NB4 (cell line): Measurements from ENCODE around the gene PARD6B.

Experiments
- MAX ChIP-seq: IDR thresholded peaks from 2 replicates; pipeline ENCODE4 v1.6.1; 2011; ENCODE audit warnings: low read depth, low read length
- MYC ChIP-seq: IDR thresholded peaks from 2 replicates; pipeline ENCODE4 v1.6.1; 2011; ENCODE audit warnings: low read depth, low read length
- POLR2A ChIP-seq: IDR thresholded peaks from 2 replicates; pipeline ENCODE4 v1.6.1; 2011; ENCODE audit warnings: mild to moderate bottlenecking; ENCODE audit not compliant: insufficient read length; ENCODE audit errors: extremely low read depth
- TF ChIP-seq, protein P1 (sequence below): IDR thresholded peaks from one replicate; pipeline ENCODE4 v1.5.1; 2012; ENCODE audit warnings: low read depth, low read length

- TF ChIP-seq, protein P1, sequence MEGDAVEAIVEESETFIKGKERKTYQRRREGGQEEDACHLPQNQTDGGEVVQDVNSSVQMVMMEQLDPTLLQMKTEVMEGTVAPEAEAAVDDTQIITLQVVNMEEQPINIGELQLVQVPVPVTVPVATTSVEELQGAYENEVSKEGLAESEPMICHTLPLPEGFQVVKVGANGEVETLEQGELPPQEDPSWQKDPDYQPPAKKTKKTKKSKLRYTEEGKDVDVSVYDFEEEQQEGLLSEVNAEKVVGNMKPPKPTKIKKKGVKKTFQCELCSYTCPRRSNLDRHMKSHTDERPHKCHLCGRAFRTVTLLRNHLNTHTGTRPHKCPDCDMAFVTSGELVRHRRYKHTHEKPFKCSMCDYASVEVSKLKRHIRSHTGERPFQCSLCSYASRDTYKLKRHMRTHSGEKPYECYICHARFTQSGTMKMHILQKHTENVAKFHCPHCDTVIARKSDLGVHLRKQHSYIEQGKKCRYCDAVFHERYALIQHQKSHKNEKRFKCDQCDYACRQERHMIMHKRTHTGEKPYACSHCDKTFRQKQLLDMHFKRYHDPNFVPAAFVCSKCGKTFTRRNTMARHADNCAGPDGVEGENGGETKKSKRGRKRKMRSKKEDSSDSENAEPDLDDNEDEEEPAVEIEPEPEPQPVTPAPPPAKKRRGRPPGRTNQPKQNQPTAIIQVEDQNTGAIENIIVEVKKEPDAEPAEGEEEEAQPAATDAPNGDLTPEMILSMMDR = no peak
- TF ChIP-seq POLR2A = no peak
- TF ChIP-seq MAX = no peak
- TF ChIP-seq MYC = no peak
Observed at GRCh38 chr20:50801747-50802125, 70.4 kb downstream of the PARD6B start.
